HCT116 (cell line): ENCODE results near the gene SAYSD1. TPM values are rescaled to one million over a fixed set of nuclear protein-coding genes. Genes with fewer than 3 reads are reported as not detected.

Source experiments
- ATAC-seq: fragments of 200-7000 bp; cut with Tn5 transposase; 2 replicates; pipeline ENCODE4 v1.9.1; 2020; ENCODE audit warnings: mild to moderate bottlenecking, moderate library complexity
- BruUV-seq: library from RNA; stranded (reverse); fragments of 400-500 nt; replicated peaks from 2 replicates; lab custom pipeline; 2021; lab: Mats Ljungman, UMichigan
- CTCF ChIA-PET: fragments of 300-600 bp; sonication (Branson Sonifier 250); formaldehyde crosslinking; loops from one replicate; lab custom pipeline; 2021; ENCODE audit warnings: antibody characterized with exemption; lab: Charles Lee
- POLR2A ChIA-PET: fragments of 300-600, 350-600 bp; sonication (Branson Sonifier 250); formaldehyde crosslinking; loops from one replicate; lab custom pipeline; 2021; ENCODE audit warnings: antibody characterized with exemption; lab: Charles Lee
- RAD21 ChIA-PET, 2 experiments: fragments of 300-600 bp; sonication (Branson Sonifier 250); formaldehyde crosslinking; loops; one replicate each; lab custom pipeline; 2023; ENCODE audit warnings: low total read pairs in 2 of 2; ENCODE audit not compliant: uncharacterized antibody in 2 of 2, unreplicated experiment in 2 of 2, low non-redundant PET in 1 of 2; lab: Charles Lee
- DNase-seq: peaks from one replicate; pipeline ENCODE4 v3.0.0-alpha.2; 2010; ENCODE audit warnings: low read depth, low spot score
- H2AFZ ChIP-seq: fragments of 200-600 bp; shearing (Covaris generic), sonication (generic); 2 replicates; pipeline ENCODE4 v1.6.1; 2017; ENCODE audit warnings: low read depth, mixed run types, mixed read lengths, antibody characterized with exemption, low read length; ENCODE audit not compliant: poor library complexity, severe bottlenecking
- H3K27ac ChIP-seq: 2 replicates; pipeline ENCODE4 v1.5.1; 2012; ENCODE audit warnings: low read depth, low read length
- H3K27me3 ChIP-seq: fragments of 200-600 bp; sonication (generic); 2 replicates; pipeline ENCODE4 v1.6.1; 2016; ENCODE audit warnings: mixed run types, low read length, mixed read lengths; ENCODE audit not compliant: insufficient read depth
- H3K36me3 ChIP-seq, 2 experiments: fragments of 200-500 bp in 1 of 2; fragments of 200-600 bp in 1 of 2; sonication (Bioruptor generic) in 1 of 2; sonication (generic) in 1 of 2; 2 replicates each; pipeline versions ENCODE4 v1.5.1 to v1.6.1; 2014 to 2016; ENCODE audit warnings: low read length in 2 of 2, inconsistent platforms in 1 of 2, mixed read lengths in 1 of 2, mixed run types in 1 of 2; ENCODE audit not compliant: insufficient read depth in 2 of 2, control insufficient read depth in 1 of 2
- H3K4me1 ChIP-seq, 2 experiments: fragments of 200-600 bp in 1 of 2; sonication (generic) in 1 of 2; 2 replicates each; pipeline versions ENCODE4 v1.5.1 to v1.6.1; 2012 to 2017; ENCODE audit warnings: low read length in 2 of 2, inconsistent platforms in 1 of 2, mild to moderate bottlenecking in 1 of 2, mixed read lengths in 1 of 2, mixed run types in 1 of 2, moderate library complexity in 1 of 2; ENCODE audit not compliant: insufficient read depth in 2 of 2, control insufficient read depth in 1 of 2
- H3K4me2 ChIP-seq: fragments of 200-600 bp; sonication (generic); 2 replicates; pipeline ENCODE4 v1.6.1; 2017; ENCODE audit warnings: mixed run types, low read length, mixed read lengths
- H3K4me3 ChIP-seq, 2 experiments: fragments of 200-600 bp in 1 of 2; sonication (generic) in 1 of 2; replicated peaks in 1 of 2; 2 replicates each; pipeline ENCODE4 v1.5.1; 2011 to 2016; ENCODE audit warnings: low read length in 2 of 2, control low read depth in 1 of 2, low read depth in 1 of 2, mild to moderate bottlenecking in 1 of 2, mixed read lengths in 1 of 2, mixed run types in 1 of 2
- H3K79me2 ChIP-seq: fragments of 200-600 bp; sonication (generic); 2 replicates; pipeline ENCODE4 v1.6.1; 2017; ENCODE audit warnings: mild to moderate bottlenecking, mixed run types, low read length, moderate library complexity, mixed read lengths; ENCODE audit not compliant: insufficient read depth
- H3K9ac ChIP-seq: fragments of 200-600 bp; sonication (generic); 2 replicates; pipeline ENCODE4 v1.6.1; 2016; ENCODE audit warnings: low read length, mixed read lengths
- H3K9me2 ChIP-seq: fragments of 200-600 bp; sonication (generic), shearing (Covaris generic); 2 replicates; pipeline ENCODE4 v1.6.1; 2017; ENCODE audit warnings: mixed run types, mild to moderate bottlenecking, moderate library complexity; ENCODE audit not compliant: insufficient read depth
- H3K9me3 ChIP-seq, 2 experiments: fragments of 200-500 bp in 1 of 2; fragments of 200-600 bp in 1 of 2; sonication (Bioruptor generic) in 1 of 2; sonication (generic) in 1 of 2; 2 replicates each; pipeline ENCODE4 v1.6.1; 2014 to 2017; ENCODE audit warnings: low read length in 2 of 2, mixed read lengths in 2 of 2, inconsistent platforms in 1 of 2, low read depth in 1 of 2, mild to moderate bottlenecking in 1 of 2, mixed run types in 1 of 2, moderate library complexity in 1 of 2; ENCODE audit not compliant: control insufficient read depth in 1 of 2, insufficient read depth in 1 of 2
- H4K20me1 ChIP-seq: fragments of 200-600 bp; sonication (generic), shearing (Covaris generic); 2 replicates; pipeline ENCODE4 v1.6.1; 2017; ENCODE audit warnings: mixed run types, mild to moderate bottlenecking, moderate library complexity; ENCODE audit not compliant: insufficient read depth
- CBX3 ChIP-seq: IDR thresholded peaks from 2 replicates; pipeline ENCODE4 v1.6.1; 2012; ENCODE audit warnings: low read depth
- ELF1 ChIP-seq: IDR thresholded peaks from 2 replicates; pipeline ENCODE4 v1.6.1; 2012; ENCODE audit warnings: low read depth, borderline replicate concordance
- EZH2phosphoT487 ChIP-seq: fragments of 200-600 bp; IDR thresholded peaks from 2 replicates; pipeline ENCODE4 v1.6.1; 2018; ENCODE audit warnings: antibody characterized with exemption, borderline replicate concordance
- YY1 ChIP-seq: IDR thresholded peaks from 2 replicates; pipeline ENCODE4 v1.6.1; 2011; ENCODE audit warnings: low read length, low read depth, moderate library complexity, mild to moderate bottlenecking; ENCODE audit not compliant: insufficient replicate concordance; ENCODE audit errors: extremely low read depth
- intact Hi-C: fragments of 100-400 bp; cut with micrococcal nuclease; formaldehyde crosslinking; loops from 2 replicates; pipeline ENCODE4 v1.10.0; 2022
- total RNA-seq: library from RNA; stranded (reverse); gene quantifications from one replicate; pipeline ENCODE4 v1.2.1, GENCODE V29; 2021; ENCODE audit not compliant: unreplicated experiment

SAYSD1 gene
- total RNA-seq, 1 experiment from 2014 or later = 10.1 TPM

DNA sequence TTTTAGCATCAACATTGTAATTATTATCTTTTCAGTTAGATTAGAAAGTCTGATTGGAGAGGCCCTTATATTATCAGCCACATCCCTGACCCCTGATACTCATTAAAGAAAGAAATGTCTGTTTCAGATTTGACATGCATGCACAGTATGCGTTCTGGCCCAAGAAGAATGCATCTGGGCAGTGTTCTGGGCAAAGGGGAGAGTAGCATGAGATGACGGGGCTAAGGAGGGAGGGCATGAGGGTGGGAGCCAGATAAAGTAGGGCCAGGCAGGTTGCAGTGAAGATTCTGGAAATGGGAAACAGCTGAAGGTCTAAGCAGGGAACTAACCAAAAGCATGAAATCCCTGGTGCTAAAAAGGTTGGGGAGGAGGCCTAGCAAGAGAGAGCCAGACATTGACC lies 7.3 kb downstream of the SAYSD1 start:
- ChIA-PET RAD21 (no interaction called here), POLR2A (no interaction called here), CTCF (no interaction called here)
- BruUV-seq = no TSS peak
- H3K4me3 ChIP-seq = no peak overlapping the region
- no peak overlapping the region for H3K9ac ChIP-seq
- H4K20me1 ChIP-seq = no peaks in the 10 kb centered on the region
- ATAC-seq = no peak
- no peaks in the 10 kb centered on the region for H3K27me3 ChIP-seq
- TF ChIP-seq CBX3 (no peak), YY1 (no peak)
- H3K9me2 ChIP-seq = no peaks in the 10 kb centered on the region
- no peaks in the 10 kb centered on the region for H3K4me1 ChIP-seq
- no peak overlapping the region for H3K27ac ChIP-seq
- no peak overlapping the region for H3K4me2 ChIP-seq
- H3K9me3 ChIP-seq = no peaks in the 10 kb centered on the region
- H2AFZ ChIP-seq = no peak overlapping the region
- H3K79me2 ChIP-seq = no peaks in the 10 kb centered on the region
- H3K36me3 ChIP-seq = no peaks in the 10 kb centered on the region
- intact Hi-C loops = no loop called here
- DNase-seq = no peak

DNA sequence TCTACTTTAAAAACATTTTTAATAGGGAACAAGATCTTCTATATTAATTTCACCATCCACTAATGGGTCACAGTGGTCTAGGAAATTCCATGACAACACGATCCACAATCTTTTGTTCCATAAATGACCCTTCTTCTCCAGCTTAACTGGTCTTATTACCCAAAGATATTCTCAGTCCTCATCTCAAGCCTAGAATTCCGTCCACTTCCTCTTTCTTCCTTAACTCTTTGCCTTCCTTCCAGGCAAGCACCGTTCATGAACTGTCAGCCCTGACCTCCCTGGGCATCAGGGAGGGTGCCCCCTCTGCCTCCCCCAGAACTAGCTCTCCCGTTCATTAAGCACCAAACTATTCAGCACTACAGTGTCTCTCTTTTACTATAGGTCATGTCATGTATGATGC lies 8.0 kb downstream of the SAYSD1 start:
- Histone ChIP-seq H3K79me2 (no peaks in the 10 kb centered on the region), H3K36me3 (no peaks in the 10 kb centered on the region), H3K9ac (no peak overlapping the region), H4K20me1 (no peaks in the 10 kb centered on the region), H3K9me2 (no peaks in the 10 kb centered on the region), H2AFZ (no peak overlapping the region), H3K27ac (no peak overlapping the region)
- ATAC-seq (no peak), DNase-seq (no peak)
- no TSS peak for BruUV-seq
- RAD21 ChIA-PET = no interaction called here
- no peak for TF ChIP-seq EZH2phosphoT487
- no peak for TF ChIP-seq ELF1
- TF ChIP-seq, all 23 proteins: peak for 0
- intact Hi-C loops = no loop called here
- Histone ChIP-seq H3K9me3 (no peaks in the 10 kb centered on the region), H3K4me2 (no peak overlapping the region), H3K4me1 (no peaks in the 10 kb centered on the region), H3K27me3 (no peaks in the 10 kb centered on the region), H3K4me3 (no peak overlapping the region)
- POLR2A ChIA-PET = no interaction called here
- CTCF ChIA-PET = no interaction called here
